Transverse colon (tissue), 4 donors: ENCODE data around the gene CDCA8.

Source experiments
- CTCF ChIP-seq, 5 experiments: fragments of 200-600 bp in 3 of 5; fragments of 450-650 bp in 2 of 5; sonication (generic) in 3 of 5; IDR thresholded peaks; 1 replicate in 2 of 5; 2 replicates in 3 of 5; pipeline ENCODE4 v1.5.1; 2016 to 2017; ENCODE audit warnings: antibody characterized with exemption in 5 of 5, inconsistent platforms in 3 of 5, mild to moderate bottlenecking in 2 of 5, moderate library complexity in 1 of 5
- POLR2A ChIP-seq: fragments of 450-650 bp; IDR thresholded peaks from one replicate; pipeline ENCODE4 v1.6.1; 2016; ENCODE audit warnings: antibody characterized with exemption, mild to moderate bottlenecking, moderate library complexity
- POLR2AphosphoS5 ChIP-seq, 3 donors: sonication (generic); formaldehyde crosslinking; IDR thresholded peaks; one replicate each; pipeline ENCODE4 v1.6.1; 2016; ENCODE audit warnings: antibody characterized with exemption in 3 of 3

GRCh38 chr1:37656881-37657280, 35.4 kb upstream of the CDCA8 start:
- no peak for TF ChIP-seq CTCF (IDR thresholded peaks at IDR 0.05)
- TF ChIP-seq POLR2AphosphoS5 (IDR thresholded peaks at IDR 0.05), result no peak
- TF ChIP-seq POLR2A, result no peak
